Measurements from ENCODE around the gene PDCD11.
A peak's percentile ranks its signal among the peaks of the same experiment; 100 is the strongest.

The PDCD11 gene

DNA sequence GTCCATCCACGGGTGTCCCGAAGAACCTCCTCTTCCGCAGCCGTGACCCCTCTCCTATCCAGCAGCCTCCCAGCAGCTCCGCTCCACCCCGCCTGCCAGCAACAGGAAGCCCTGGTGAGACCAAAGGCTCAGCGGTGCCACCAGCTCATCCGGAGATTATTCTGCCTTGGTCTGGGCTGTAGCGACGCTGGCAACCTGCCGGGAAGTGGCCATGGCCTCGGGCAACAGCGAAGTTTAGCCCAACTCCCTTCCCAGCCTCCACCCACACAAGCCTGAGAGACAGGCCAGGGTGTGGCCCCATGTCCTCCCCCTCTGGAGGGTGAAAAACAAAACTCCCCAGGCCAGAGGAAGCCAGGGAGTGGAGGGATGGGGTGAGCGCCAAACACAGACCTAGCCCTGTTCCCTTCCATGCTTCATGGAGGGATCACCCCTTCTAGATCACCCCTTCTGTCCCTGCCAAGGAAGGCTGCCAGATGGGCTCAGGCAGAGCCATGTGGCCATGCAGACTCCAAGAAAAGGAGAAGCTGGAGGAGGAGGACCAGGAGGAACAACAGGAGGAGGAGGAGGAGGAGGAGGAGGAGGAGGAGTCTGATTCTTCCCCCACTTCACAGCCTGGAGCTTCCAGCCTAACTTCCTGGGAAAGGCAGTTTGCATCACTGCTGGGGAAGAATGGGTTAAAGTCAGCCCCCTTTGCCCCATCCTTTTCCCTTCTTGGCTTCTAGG lies 54.8 kb downstream of the PDCD11 start:
- DNase-seq (ENCODE audit: low spot score), result peak; percentile 26

DNA sequence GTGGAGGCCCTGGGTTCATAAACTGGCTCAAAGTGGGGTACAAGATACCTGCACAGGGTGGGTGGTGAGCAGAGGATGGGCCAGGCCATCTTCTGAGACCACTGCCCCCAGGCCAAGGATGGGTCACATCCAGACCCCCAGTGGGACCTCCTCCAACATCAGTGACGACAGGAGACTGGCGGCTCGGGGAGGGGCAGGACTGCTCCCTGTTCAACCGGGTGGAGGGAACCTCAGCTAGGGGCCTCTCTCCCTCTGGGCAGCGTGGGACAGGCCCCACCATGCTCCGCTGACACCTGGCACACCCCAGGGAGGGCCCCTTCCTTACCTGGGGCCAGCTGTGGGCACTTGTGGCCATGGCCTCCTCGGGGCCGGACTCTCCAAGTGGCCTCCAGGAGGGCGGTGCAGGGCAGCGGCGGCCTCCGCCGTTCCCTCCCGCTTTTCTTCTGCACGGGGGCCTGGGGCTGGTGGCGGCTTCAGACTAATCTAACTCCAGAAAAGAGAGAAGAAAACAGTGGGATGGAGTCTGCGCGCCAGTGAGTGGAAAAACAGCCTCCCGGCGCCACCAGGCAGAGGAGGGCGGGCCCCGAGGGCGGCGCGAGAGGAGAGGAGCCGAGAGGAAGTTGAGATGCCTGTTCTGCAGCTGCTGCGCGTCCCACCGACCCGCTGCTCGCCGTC lies 55.5 kb downstream of the PDCD11 start, which contains the start of gene CALHM2:
Gene CALHM2 (minus strand): TSS at position 540 of the 675 bp plus-strand sequence. CDS start 2,429 bp downstream, outside the sequence.
- peak; percentile 22 for DNase-seq (ENCODE audit: low spot score)

DNA sequence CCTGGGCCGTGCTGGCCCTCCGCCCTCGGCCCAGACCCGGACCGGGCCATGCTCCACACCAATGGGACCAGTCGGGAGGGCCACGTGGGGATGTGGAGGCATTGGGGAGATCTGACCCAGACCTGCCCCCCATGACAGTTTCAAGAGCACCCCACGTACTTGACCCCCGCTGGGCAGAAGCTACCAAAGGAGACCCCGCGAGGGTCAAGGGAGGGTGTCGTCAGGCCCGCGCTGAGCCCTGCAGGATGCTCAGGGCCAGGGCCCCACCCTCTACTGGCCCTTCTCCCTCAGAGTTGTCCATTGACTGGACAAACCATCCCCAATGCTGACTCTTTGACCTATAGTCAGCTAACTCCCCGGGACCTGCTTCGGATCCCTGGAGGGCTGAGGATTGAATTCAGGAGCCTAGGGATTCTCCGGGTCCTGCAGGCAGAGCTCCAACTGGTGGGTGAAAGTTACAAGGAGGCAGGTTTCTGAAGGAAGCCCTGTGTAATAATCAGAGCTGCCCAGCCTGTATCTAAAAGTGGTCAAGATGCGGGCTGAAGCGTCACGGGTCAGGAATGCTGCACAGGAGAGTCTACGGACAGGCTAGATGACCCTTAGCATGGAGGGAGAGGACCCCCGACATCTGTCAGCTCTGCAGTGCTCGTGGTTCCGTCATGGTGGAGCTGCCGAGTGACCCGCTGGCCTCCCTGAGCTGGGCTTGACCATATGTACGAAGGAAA lies 56.2 kb downstream of the PDCD11 start:
- no peak for DNase-seq (ENCODE audit: low spot score)

DNA sequence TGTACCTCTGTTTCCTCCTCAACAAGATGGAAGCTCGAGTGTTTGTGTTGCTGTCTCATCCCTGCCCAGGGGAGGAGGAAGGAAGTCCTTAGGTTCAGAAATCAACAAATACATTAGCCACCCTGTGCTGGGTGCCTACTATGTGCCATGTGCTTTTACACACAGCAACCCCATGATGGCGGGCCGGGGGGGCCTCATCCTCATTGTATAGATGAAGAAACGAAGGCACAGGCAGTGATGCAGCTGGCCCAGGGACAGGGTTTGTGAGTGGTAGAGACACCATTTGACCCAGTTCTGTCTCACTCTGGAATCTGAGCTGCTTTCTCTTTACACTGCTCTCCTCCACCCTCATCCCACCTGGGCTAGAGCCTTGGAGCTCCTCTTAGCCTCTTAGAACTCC lies 57.6 kb downstream of the PDCD11 start:
- DNase-seq (ENCODE audit: low spot score), result no peak

DNA sequence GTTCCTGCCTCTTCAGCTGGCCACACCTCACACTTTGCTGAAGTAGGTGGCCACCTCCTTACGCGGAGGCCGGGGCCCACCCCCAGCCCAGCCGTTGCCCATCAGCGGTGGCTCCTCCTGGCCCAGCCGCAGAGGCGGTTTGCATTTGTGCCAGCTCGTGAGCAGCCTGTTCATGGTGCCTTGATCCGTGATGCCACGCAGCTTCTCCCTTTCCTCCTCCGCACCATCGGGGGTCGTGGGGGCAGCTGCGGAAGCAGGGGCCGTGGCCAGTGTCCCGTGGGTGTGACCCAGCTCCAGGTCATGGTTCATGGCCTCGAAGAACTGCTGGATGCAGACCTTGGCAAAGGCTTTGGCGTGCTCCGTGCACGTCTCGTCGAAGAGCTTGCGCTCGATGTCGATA lies 58.8 kb downstream of the PDCD11 start:
- DNase-seq (ENCODE audit: low spot score), result no peak

DNA sequence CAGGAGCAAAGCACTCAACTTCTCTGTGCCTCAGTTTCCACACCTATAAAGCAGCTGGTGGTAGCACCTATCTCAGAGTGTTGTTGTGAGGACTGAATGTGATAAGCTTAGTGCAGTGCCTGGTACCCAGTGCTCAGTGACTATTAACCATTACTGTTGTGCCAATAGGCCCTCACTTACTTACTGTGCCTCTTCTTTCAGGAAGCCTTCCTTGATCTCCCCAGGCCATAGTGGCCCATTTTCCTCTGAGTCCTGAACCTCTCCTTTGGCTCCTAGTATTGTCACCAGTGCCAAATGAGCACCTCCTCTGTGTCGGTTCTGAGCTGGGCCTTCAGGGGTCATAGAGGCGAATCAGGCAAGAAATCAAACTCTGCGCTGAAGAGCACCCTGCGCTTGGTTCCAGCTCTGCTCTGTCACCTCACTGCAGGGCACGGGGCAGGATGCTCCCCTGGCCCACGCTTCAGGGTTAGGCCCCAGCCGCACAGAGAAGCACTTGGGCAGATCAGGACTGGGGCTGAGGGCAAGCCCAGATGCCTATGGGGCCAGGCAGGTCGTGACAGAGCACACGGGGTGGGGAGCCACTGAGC lies 59.7 kb downstream of the PDCD11 start:
- DNase-seq (ENCODE audit: low spot score), result no peak

DNA sequence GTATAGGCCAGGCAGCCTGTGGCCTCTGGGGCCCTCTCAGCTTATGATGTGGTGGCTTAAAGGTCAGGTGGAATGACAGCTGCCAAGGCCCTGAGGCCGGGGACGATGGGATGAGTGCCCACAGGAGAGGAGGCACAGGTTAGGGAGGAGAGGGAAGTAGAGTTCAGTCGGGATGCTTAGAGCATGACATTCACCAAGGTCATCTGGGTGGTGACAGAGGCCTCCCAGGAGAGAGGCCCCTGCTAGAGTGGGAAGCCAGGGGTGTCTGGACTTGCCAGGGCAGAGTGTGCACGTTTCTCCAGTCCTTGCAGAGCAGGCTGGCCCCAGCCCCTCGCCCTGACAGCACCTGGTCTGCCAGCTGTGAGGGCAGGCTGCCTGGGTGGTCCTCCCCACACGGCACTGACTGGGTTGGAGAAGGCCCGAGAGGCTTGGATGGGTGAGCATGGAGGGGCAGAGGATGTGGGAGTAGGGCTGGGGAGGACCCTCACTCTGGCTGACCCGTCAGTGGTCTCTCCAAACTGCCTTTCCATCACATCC lies 60.8 kb downstream of the PDCD11 start:
- no peak for DNase-seq (ENCODE audit: low spot score)

DNA sequence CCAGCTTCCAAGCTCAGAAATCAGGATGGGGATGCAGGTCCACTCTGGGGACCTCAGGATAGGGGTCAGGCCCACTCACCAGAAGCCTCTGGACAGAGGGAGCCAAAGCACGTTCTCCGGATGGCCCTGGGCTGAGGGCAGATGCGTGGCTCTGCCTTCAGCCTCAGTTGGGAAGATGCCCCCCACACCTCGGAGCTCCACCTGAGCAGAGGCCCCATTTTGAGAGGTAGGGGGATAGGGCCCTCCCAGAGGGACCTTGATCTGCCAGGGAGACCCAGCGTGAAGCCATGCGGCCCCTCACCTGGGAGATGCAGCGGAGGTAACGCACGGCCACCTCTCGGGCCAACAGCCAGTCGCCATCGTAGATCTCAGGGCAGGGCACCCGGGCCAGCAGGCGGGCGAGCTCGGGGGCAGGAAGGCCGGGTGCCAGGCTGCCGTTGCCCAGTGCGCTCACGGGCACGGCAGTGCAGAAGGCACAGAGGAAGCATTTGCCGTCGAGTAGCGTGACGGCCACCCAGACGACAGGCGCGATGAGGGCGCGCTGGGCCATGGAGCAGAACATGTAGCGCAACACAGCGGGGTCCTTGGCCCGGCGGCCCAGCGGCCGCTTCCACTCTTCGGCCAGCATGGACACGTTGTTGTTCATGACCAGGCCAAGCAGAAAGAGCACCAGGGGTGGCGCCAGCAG lies 61.6 kb downstream of the PDCD11 start:
- no peak for DNase-seq (ENCODE audit: low spot score)

DNA sequence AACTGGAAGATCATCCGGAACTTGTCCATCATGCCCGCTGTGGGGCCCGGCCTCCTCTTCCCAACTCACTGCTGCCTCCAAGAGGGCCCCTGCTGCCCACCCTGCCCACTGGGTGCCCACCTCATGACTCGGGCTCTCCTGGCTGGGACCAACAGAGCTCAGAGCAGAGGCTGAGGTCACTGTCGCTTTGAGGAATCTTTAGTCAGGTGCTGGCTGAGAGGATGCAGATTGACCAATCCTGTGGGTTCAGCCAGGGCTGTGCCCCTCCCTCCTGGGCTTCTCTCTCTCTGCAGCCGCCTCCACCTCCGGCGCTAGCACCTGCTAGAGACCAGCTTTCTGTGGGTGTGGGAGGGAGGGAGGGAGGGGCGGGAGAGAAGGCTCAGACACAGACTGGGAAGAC lies 62.3 kb downstream of the PDCD11 start, which contains the start of gene CALHM1:
Gene CALHM1 (minus strand): TSS at position 181 of the 400 bp plus-strand sequence. CDS start 149 bp downstream, at position 32.
- DNase-seq (ENCODE audit: low spot score), result peak; percentile 79

DNA sequence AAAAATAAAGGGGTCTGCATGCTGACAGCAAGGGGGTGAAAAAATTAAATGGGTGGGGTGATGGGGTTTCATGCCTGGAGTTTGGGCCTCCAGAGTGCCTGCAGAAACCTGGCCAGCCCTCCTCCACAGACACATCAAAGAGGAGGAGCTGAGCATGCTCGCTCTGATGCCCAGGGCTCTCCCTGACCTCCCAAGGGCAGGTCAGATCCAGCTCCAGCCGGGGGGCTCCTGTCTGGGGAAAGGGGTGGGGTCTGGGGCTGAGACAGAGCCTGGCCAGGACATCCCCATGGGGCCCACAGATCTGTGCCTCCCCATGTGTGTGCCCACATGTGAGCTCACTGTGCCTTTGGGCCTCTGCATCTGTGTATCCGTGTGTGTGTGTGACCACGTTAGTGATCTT lies 63.2 kb downstream of the PDCD11 start:
- no peak for DNase-seq (ENCODE audit: low spot score)

DNA sequence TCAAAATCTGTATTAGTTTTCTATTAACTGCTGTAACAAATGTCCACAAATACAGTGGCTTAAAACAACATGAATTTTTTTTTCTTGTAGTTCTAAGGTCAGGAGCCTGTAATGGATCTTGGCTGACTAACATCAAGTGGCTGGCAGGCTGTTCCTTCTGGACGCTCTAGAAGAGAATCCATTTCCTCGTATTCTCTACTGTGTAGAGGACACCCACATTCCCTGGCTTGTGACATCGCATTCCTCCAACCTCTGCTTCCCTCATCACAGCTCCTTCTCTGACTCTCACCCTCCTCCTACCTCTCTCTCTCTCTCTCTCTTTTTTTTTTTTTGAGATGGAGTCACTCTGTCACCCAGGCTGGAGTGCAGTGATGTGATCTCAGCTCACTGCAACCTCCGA lies 67.1 kb downstream of the PDCD11 start:
- DNase-seq (ENCODE audit: low spot score), result no peak

DNA sequence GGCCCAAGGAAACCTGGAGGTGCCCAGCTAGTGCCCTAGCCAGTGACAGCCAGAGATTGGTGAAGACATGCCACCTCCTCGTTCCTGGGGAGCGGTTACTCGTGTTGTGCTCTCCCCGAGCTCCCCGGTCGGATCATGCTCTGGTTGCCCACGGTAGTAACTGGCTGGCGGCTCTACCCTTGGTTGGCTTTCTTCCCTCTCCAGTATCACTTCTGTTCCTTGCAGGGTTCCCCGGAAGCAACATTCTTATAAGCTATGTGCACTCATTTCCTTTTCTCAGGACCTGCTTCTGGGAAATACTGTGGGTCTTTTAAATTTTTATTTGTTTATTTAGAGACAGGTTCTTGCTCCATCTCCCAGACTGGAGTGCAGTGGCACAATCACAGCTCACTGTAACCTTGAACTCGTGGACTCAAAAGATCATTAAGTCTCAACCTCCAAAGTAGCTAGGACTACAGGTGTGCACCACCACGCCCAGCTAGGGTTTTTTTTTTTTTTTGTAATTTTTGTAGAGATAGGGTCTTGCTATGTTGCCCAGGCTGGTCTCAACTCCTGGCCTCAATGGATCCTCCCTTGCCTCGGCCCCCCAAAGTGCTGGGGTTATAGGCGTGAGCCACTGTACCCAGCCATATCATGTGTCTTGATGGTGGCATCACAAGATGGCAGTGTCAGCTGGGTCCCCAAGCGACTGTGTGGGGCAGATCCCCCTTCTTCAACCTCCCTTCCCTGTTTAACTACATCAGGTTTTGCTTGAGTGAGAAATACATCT lies 69.2 kb downstream of the PDCD11 start:
- DNase-seq (ENCODE audit: low spot score), result no peak

DNA sequence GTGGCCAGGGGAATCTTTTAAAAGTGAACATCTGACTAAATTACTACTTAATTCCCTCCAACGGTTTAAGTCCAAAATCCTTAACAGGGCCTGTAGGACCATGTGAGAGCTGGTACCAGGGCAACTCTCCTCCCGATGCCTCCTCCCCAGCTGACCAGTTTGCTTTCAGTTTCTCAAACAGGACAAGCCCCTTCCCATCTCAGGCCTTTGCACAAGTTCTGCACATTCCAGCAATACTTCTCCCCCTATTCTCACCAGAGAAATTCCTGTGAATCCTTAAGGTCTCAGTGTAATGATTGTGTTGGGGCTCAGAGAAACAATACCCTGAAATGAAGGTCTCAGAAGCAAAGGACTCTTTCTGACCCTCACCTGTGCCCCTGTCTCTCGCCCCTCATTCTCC lies 70.3 kb downstream of the PDCD11 start:
- no peak for DNase-seq (ENCODE audit: low spot score)

DNA sequence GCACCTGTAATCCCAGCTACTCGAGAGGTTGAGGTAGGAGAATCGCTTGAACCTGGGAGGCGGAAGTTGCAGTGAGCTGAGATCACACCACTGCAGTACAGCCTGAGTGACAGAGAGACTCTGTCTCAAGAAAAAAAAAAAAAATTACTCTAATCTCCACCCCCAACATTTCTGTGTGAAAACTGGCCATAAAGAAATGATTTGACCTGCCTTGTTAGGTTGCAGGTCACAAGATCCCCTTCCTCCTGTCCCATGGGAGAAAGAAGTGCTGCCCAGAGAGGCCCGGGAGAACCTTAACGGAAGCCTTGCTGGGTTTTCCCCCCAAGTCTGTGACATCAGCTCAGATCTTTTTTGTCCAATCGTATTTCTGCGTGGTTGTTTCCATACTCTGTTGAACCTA lies 71.0 kb downstream of the PDCD11 start:
- DNase-seq (ENCODE audit: low spot score), result no peak

DNA sequence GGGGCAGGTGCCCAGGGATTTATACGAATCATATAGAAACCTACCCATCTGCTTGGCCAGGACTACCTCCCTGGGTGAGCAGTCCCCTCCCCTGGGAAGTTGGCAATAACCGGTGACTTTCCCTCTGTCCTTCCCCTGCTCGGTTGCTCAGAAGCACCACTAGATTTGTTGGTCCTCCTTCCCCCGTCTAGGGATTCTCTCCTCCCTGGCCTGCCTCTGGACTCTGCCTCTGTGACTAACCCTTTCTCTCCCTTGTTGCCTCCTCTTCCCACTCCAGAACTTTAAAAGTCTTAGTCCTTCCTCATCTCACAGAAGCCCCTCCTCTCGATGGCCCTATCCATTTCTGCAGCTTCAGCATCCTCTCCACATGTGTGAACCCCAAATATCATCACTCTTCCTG lies 72.8 kb downstream of the PDCD11 start:
- DNase-seq (ENCODE audit: low spot score), result no peak

DNA sequence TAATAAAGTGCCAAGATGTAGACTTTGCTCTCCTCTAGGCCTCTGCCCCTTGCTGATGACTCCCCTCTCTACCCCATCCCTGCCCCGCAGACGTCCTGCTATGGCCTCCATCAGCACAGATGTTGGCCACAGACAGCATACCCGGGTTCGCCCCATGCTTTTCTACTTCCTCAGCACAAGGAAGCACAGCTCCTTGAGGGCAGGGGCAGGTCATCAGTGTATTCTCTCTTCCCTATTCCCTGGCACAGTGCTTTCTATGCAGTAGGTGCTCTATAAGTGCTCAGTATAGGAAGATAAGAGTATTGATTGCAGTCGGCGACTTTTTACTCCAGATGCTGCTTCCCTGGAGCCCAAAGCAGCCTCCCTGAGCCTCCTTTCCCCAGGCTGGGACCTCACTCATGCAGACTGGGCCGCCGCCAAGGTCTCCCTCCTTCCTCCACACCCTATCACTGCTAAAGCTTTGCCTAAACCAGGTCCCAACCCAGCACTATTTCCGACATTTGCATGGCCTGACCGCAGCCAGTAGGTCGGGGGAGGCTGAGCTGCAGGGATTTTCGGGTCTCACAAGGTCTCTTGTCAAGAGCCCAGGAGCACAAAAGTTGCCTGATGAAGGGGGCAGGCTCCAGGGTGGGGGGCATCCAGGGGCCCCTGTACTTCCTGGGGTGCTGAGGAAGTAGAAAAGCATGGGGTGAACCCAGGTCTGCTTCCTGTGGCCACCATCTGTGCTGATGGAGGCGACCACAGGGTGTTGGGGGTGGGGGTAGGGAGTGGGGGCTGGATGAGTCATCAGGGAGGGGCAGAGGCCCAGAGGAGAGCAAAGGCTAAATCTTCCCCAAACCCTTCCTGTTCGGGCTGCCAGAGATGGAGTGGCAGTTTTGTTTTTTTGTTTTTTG lies 74.6 kb downstream of the PDCD11 start:
- DNase-seq (ENCODE audit: low spot score), result no peak

DNA sequence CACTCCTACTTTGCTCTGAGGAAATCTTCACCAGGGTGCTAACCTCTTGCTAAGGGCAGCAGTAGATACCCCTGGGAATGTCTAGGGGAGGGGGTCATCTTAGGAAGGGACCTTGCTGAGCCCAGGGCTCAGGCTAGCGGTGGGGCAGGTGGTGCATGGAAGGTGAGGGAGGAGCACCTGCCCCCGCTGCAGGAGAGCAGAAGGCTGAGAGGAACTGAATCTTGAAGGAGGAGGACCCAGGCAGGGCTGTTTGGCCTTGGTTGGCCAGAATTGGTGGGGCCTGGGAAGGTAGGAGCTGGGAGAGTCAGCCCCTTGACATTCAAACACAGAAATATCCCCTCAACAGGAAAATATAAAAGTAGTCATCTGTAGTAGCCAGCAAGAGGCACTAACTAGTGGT lies 75.6 kb downstream of the PDCD11 start:
- DNase-seq (ENCODE audit: low spot score), result no peak

DNA sequence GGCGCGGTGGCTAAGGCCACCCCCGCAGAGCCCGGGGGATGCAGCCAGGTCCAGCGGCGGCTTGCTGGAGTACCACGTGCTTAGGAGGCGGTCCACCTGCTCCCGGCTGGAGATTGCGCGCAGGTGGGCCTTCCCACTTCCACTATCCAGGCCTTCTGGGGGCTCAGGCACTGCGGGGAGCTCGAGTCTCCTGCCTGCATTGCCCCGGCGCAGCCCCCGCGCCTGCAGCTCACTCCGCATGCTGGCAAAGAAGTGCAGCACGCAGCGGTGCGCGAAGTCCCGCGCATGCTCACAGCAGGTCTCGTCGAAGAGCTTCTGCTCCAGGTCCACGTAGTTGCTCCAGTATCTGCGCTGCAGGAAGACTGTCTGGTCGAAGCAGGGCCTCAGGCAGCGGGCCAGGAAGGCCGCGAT lies 76.8 kb downstream of the PDCD11 start:
- DNase-seq (ENCODE audit: low spot score), result no peak

DNA sequence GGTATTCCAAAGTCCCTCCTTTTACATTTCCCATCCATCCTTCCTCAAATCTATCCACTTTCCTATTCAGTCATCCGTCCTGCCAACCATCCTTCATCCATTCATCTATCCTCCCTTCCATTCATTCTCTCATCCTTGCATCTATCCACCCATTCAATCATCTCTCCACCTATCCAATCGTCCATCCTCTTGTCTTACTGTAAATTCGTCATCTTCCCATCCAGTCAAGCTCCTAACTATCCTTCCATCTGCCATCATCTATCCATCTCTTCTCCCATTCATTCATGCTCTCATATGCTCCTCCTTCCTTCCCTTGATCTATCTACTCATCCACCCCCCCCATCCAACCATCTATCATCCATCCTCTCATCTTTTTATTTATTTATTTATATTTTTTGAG lies 77.7 kb downstream of the PDCD11 start:
- no peak for DNase-seq (ENCODE audit: low spot score)

DNA sequence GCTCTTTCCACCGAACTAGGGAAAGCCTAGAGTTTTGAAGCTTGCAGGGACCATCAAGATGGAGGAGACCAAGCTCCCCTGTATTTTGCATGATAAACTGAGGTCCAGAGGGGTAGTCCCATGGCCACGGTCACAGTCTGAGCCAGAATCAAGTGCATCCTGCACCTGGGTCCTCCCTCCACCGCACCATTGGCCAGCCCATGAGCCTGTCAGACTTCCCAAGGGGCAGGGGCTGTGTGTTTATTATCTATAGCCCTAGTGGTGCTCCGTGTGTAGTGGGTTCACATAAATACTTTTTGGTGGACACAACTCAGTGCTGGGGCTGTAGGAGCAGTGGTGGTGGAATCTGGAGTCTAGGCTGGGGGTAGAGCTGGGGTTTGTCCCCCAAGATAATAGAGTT lies 79.0 kb downstream of the PDCD11 start:
- no peak for DNase-seq (ENCODE audit: low spot score)
